Mucosa of descending colon (tissue), 3 donors: ENCODE measurements around the gene CCDC85C. TPM values are rescaled to one million over a fixed set of nuclear protein-coding genes. Genes with fewer than 3 reads are reported as not detected.

Source experiments
- ATAC-seq: fragments of 200-7000 bp; cut with Tn5 transposase; one replicate; pipeline ENCODE4 v1.9.1; 2020; ENCODE audit warnings: mild to moderate bottlenecking, moderate library complexity
- DNase-seq, 3 donors: peaks; one replicate each; pipeline ENCODE4 v3.0.0-alpha.2; 2020
- H3K36me3 ChIP-seq: fragments of 200-600 bp; one replicate; pipeline ENCODE4 v1.8.0; 2021; ENCODE audit warnings: low read depth, mild to moderate bottlenecking
- H3K4me1 ChIP-seq: fragments of 200-600 bp; one replicate; pipeline ENCODE4 v1.8.0; 2021; ENCODE audit warnings: low read depth, mild to moderate bottlenecking
- H3K4me3 ChIP-seq: fragments of 200-600 bp; one replicate; pipeline ENCODE4 v1.8.0; 2021; ENCODE audit warnings: mild to moderate bottlenecking
- H3K9me3 ChIP-seq: fragments of 200-600 bp; one replicate; pipeline ENCODE4 v1.8.0; 2021; ENCODE audit warnings: mild to moderate bottlenecking
- CTCF ChIP-seq: fragments of 200-600 bp; IDR thresholded peaks from one replicate; pipeline ENCODE4 v1.8.0; 2022; ENCODE audit warnings: antibody characterized with exemption, mild to moderate bottlenecking
- intact Hi-C, 2 donors: fragments of 100-400 bp; cut with DNase I in 1 of 2; cut with micrococcal nuclease in 1 of 2; formaldehyde crosslinking; loops; one replicate each; pipeline versions ENCODE4 v1.11.0 to v1.11.1; 2022; cut with DNase I, micrococcal nuclease
- total RNA-seq, 3 donors: library from RNA; stranded (reverse); fragmentation: NEBNext Ultra II Directional in 2 of 3; extraction: Animal tissue kit (Norgen Biotek cat#: 25700) in 2 of 3; gene quantifications; one replicate each; pipeline versions ENCODE4 v1.2.1 to v1.2.4, GENCODE V29; 2021 to 2023
- donor health status: DM: no; HTN: no; CAD: no; lungs with moderate emphysema.
- donor health status: DM: no; HTN: no; CAD: no.
- donor health status: DM: no; HTN: yes; CAD: no.

CCDC85C gene
- total RNA-seq, 3 donors from 2014 or later, result 66.2 to 102 (median 66.2) TPM

GRCh38 chr14:99544991-99545390 is 59.0 kb downstream of the CCDC85C start:
- ATAC-seq (no peak), DNase-seq (no peak)
- Histone ChIP-seq H3K4me1 (peaks cover 4% of the 10 kb centered on the region), H3K4me3 (no peak overlapping the region), H3K9me3 (no peaks in the 10 kb centered on the region), H3K36me3 (no peaks in the 10 kb centered on the region)
- TF ChIP-seq CTCF, result no peak
- intact Hi-C loops, result no loop called here

DNA sequence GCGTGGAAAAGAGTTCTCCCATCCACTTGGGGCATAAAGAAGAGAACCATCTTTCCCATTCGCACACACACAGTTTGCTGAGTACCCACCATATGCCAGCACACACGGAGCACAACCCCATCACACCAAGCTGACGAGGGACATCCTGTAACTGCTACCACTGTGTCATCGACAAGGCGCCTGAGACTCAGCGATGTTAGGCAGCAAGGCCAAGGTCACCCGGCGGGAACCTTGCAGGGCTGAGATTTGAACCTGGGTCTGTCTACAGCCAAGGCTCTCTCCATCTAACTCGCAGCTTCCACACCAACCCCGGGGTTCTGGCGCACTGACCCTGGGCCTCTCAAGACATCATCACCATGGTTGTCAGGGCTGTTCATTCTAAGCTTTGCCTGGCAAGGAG is 60.0 kb downstream of the CCDC85C start:
- DNase-seq (no peak), ATAC-seq (no peak)
- peaks cover 4% of the 10 kb centered on the region for H3K4me1 ChIP-seq
- no peaks in the 10 kb centered on the region for H3K9me3 ChIP-seq
- H3K4me3 ChIP-seq, result no peak overlapping the region
- TF ChIP-seq CTCF, result no peak
- H3K36me3 ChIP-seq, result no peaks in the 10 kb centered on the region
- intact Hi-C loops, result no loop called here

- DNase-seq, result no peak
- no peak overlapping the region for H3K4me3 ChIP-seq
- intact Hi-C loops, result no loop called here
Measured at GRCh38 chr14:99543370-99543769, 60.6 kb downstream of the CCDC85C start.

GRCh38 chr14:99542566-99542965 is 61.4 kb downstream of the CCDC85C start:
- no peak for ATAC-seq
- Histone ChIP-seq H3K4me3 (no peak overlapping the region), H3K36me3 (no peaks in the 10 kb centered on the region), H3K9me3 (no peaks in the 10 kb centered on the region), H3K4me1 (peaks cover 4% of the 10 kb centered on the region)
- intact Hi-C loops, result no loop called here
- no peak for TF ChIP-seq CTCF
- DNase-seq, result no peak

More at GRCh38 chr14:99543370-99543769, 60.6 kb downstream of the CCDC85C start:
- ATAC-seq, result no peak
- no peaks in the 10 kb centered on the region for H3K9me3 ChIP-seq
- no peak for TF ChIP-seq CTCF
- no peaks in the 10 kb centered on the region for H3K36me3 ChIP-seq
- peaks cover 4% of the 10 kb centered on the region for H3K4me1 ChIP-seq

DNA sequence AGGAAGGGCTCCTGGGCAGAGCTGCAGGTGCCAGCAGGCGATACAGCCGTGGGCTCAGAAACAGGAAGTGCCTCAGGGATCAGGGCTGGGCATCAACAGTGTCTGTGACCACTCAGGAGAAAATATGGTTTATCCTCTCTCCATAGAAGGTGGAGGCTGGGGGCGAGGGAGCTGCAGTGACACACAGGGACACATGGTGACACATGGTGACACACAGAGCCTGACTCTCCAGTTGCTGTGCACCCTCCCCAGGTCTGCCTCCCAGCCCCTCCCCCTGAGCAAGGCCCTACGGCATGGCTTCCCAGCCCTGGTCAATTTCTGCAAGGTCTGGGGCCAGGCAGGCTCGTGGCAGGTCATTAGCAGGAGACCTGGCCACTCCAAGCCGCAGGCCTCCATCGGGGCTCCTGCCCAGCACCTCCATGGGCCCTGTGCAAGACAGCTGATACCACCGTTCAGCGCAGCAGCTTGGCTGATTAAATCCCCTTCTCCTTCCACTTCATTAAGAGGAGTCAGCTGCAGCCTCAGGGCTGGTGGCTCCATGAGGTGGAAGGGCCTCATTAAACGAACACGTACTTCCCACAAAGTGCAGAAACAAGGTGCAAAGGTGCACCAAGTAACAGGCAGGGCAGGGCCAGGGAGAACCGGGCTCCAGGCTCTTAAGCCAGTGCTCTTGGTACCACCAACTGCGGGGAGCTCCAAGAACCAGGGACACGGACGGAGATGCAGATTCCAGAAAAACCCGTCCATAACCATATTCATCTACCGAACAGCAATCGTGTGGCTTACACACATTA is 62.1 kb downstream of the CCDC85C start:
- TF ChIP-seq CTCF, result no peak
- intact Hi-C loops, result no loop called here
- DNase-seq, result no peak
- Histone ChIP-seq H3K36me3 (no peaks in the 10 kb centered on the region), H3K9me3 (no peaks in the 10 kb centered on the region), H3K4me1 (peaks cover 4% of the 10 kb centered on the region), H3K4me3 (no peak overlapping the region)
- peak; percentile 24 for ATAC-seq
